IPS-18a (cell line): ENCODE results near the gene PNKP.

Experiments
- H3K27ac ChIP-seq: one replicate; pipeline ENCODE4 v1.5.1; 2013; ENCODE audit warnings: low read length
- H3K27me3 ChIP-seq: one replicate; pipeline ENCODE4 v1.6.1; 2013; ENCODE audit warnings: mild to moderate bottlenecking, low read length; ENCODE audit not compliant: control insufficient read depth, insufficient read depth
- H3K36me3 ChIP-seq: one replicate; pipeline ENCODE4 v1.6.1; 2013; ENCODE audit warnings: low read depth, low read length; ENCODE audit not compliant: control insufficient read depth
- H3K4me1 ChIP-seq: one replicate; pipeline ENCODE4 v1.6.1; 2013; ENCODE audit warnings: low read depth, low read length; ENCODE audit not compliant: control insufficient read depth
- H3K4me3 ChIP-seq: one replicate; pipeline ENCODE4 v1.5.1; 2013; ENCODE audit warnings: low read length
- H3K9ac ChIP-seq: one replicate; pipeline ENCODE4 v1.6.1; 2013; ENCODE audit warnings: mild to moderate bottlenecking, low read length, moderate library complexity
- H3K9me3 ChIP-seq: one replicate; pipeline ENCODE4 v1.6.1; 2013; ENCODE audit warnings: low read depth, low read length; ENCODE audit not compliant: control insufficient read depth

The PNKP gene

GRCh38 chr19:49812997-49813861, 54.1 kb downstream of the PNKP start, which contains the start of gene FUZ:
TSS of gene FUZ (minus strand) at chr19:49813292. CDS start at chr19:49813106, 186 bp downstream.
- H3K4me1 ChIP-seq = peaks cover 20% of the 10 kb centered on the region
- H3K9ac ChIP-seq = peak within 1 kb of the TSS; percentile 99
- no peaks in the 10 kb centered on the region for H3K36me3 ChIP-seq
- H3K27ac ChIP-seq = peak within 1 kb of the TSS; percentile 100
- H3K9me3 ChIP-seq = no peaks in the 10 kb centered on the region
- H3K27me3 ChIP-seq = no peaks in the 10 kb centered on the region
- peak within 1 kb of the TSS; percentile 100 for H3K4me3 ChIP-seq

- Histone ChIP-seq H3K4me3 (peak overlapping the region; percentile 100), H3K9me3 (no peaks in the 10 kb centered on the region), H3K4me1 (peaks cover 20% of the 10 kb centered on the region), H3K27me3 (no peaks in the 10 kb centered on the region), H3K36me3 (no peaks in the 10 kb centered on the region), H3K9ac (peak overlapping the region; percentile 99), H3K27ac (peak overlapping the region; percentile 100)
Observed at GRCh38 chr19:49812452-49812996, 54.9 kb downstream of the PNKP start.

DNA sequence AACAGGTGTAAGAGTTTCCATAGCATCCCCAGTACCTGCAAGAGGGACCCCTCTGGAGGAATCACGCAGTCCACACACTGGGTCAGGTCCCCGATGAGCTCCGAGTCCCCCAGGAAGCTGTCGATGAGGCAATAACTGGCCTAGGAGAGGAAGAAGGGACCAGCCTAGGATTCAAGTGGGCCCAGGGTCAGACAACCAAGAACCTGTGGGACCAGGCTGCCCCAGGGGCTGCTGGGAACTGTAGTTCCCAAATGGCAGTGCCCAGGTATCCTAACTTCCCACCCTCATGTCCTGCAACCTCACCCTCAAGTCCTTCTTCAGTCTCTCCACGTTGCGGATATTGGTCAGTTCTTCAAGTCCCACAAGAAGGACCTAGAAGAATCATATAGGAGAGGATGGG, 56.0 kb downstream of the PNKP start:
- Histone ChIP-seq H3K4me1 (peaks cover 20% of the 10 kb centered on the region), H3K36me3 (no peaks in the 10 kb centered on the region), H3K9ac (no peak overlapping the region), H3K27me3 (no peaks in the 10 kb centered on the region), H3K27ac (no peak overlapping the region), H3K9me3 (no peaks in the 10 kb centered on the region), H3K4me3 (no peak overlapping the region)
